ENCODE results near the gene H3-3A. TPM values are rescaled to one million over a fixed set of nuclear protein-coding genes. Genes with fewer than 3 reads are reported as not detected.

The H3-3A gene
- total and polyA plus RNA-seq, 2 of the 8 experiments (the other 6 are each of a cell fraction or from before 2014, with no cell fraction given), result 1,157 to 1,223 TPM

- H2BK120ac ChIP-seq (replicated peaks; ENCODE audit: low read depth, low read length), result no peak overlapping the region
- H2AFZ ChIP-seq (ENCODE audit: low read length), result no peak overlapping the region
- no peak overlapping the region for H3K56ac ChIP-seq (replicated peaks; ENCODE audit: insufficient read length, low read depth, low read length)
- CTCF ChIA-PET (ENCODE audit: partially characterized antibody), result interaction anchor here (0.8 to 5.8 kb wide), 9 partner anchors 11 to 59 kb away, joined by 3 to 53 read pairs (median 14); no protein-coding TSS in a partner anchor
- H3K23ac ChIP-seq (ENCODE audit: insufficient read length), result no peak overlapping the region
- H2BK5ac ChIP-seq (ENCODE audit: low read depth, low read length), result no peak overlapping the region
- H4K20me1 ChIP-seq (replicated peaks in 1 of 2; ENCODE audit: control insufficient read depth in 1 of 2, insufficient read depth in 2 of 2, low read length in 2 of 2), result peaks cover 30 to 46% of the 10 kb centered on the region in 2 experiments
- WGBS, 2 experiments (ENCODE audit: extremely low coverage in 1 of 2, insufficient coverage in 1 of 2, insufficient read length in 1 of 2, insufficient replicate concordance in 2 of 2, low coverage in 1 of 2, low lambda C conversion rate in 2 of 2, missing lambda C conversion rate in 1 of 2), result 86% methylated on average over 4 of the region's 4 CpGs; no CpG with 5 or more reads in 1 of the 2 experiments
- no peak overlapping the region for H4K5ac ChIP-seq (ENCODE audit: insufficient read length, low read depth, low read length)
- peak overlapping the region in 1 of 4 experiments; percentile 97; a peak in 3 of 8 replicates for H3K4me3 ChIP-seq (ENCODE audit: extremely low read depth in 1 of 4, insufficient read depth in 2 of 4, low read depth in 3 of 4, low read length in 4 of 4)
- DNase-seq (ENCODE audit: low read depth in 1 of 2, low spot score in 2 of 2) (no peak), FAIRE-seq (no peak)
- no peak overlapping the region for H3K27ac ChIP-seq (ENCODE audit: low read depth, low read length)
- H3K23me2 ChIP-seq (ENCODE audit: low read depth, low read length), result peaks cover 1% of the 10 kb centered on the region; the same call in 1 of the 2 replicates
- no peaks in the 10 kb centered on the region for H3K9me3 ChIP-seq (ENCODE audit: insufficient read depth in 2 of 2, low read depth in 1 of 2, low read length in 1 of 2)
- H2AK5ac ChIP-seq (ENCODE audit: low read depth, low read length), result no peak overlapping the region
- no peak overlapping the region for H3K4ac ChIP-seq (replicated peaks; ENCODE audit: insufficient read length, low read depth, low read length)
- POLR2A ChIA-PET (ENCODE audit: partially characterized antibody), result interaction anchor here (1.0 to 5.5 kb wide), 10 partner anchors 10 to 257 kb away, joined by 3 to 43 read pairs (median 6); no protein-coding TSS in a partner anchor
- no peak overlapping the region for H2BK15ac ChIP-seq (ENCODE audit: low read length)
- H3K4me2 ChIP-seq (ENCODE audit: insufficient read depth in 1 of 2, low read depth in 2 of 2, low read length in 2 of 2), result peak overlapping the region; percentile 50 to 63
- H3K79me1 ChIP-seq (ENCODE audit: low read depth, low read length), result peaks cover 2% of the 10 kb centered on the region; the same call in 1 of the 2 replicates
- no peaks in the 10 kb centered on the region for H3K27me3 ChIP-seq (replicated peaks in 1 of 4; ENCODE audit: control insufficient read depth in 3 of 4, extremely low read depth in 1 of 4, insufficient read depth in 3 of 4, low read length in 3 of 4)
- H3K14ac ChIP-seq (ENCODE audit: insufficient read length), result no peak overlapping the region
- peaks cover 36 to 81% of the 10 kb centered on the region in 2 experiments for H3K79me2 ChIP-seq (ENCODE audit: control insufficient read depth in 1 of 2, insufficient read depth in 2 of 2, low read length in 2 of 2)
- peaks cover 19 to 68% (median 48%) of the 10 kb centered on the region in 4 experiments for H3K36me3 ChIP-seq (ENCODE audit: control insufficient read depth in 2 of 4, insufficient read depth in 4 of 4, low read length in 3 of 4)
- H4K8ac ChIP-seq (ENCODE audit: extremely low read depth, insufficient read depth, low read length), result no peak overlapping the region
- H3K18ac ChIP-seq (ENCODE audit: extremely low read depth, low read length), result no peak overlapping the region
- H3K4me1 ChIP-seq (replicated peaks in 1 of 4; ENCODE audit: control insufficient read depth in 3 of 4, insufficient read depth in 4 of 4, low read length in 3 of 4), result peaks cover 0 to 9% (median 2%) of the 10 kb centered on the region in 4 experiments; a peak in 4 of 7 replicates
- no peak overlapping the region for H2BK12ac ChIP-seq (ENCODE audit: low read depth, low read length)
- no peak overlapping the region for H2BK20ac ChIP-seq (ENCODE audit: low read length)
- TF ChIP-seq POLR2A (IDR thresholded peaks at IDR 0.05; ENCODE audit: control extremely low read depth in 1 of 2, low read depth in 2 of 2, low read length in 2 of 2) (peak in 1 of 2 experiments; percentile 50; a peak in 1 of 3 replicates), TEAD4 (IDR thresholded peaks at IDR 0.05; ENCODE audit: low read depth, low read length) (no peak), RAD21 (IDR thresholded peaks at IDR 0.05 in 1 of 2, conservative IDR thresholded peaks at IDR 0.05 in 1 of 2; ENCODE audit: low read depth in 2 of 2, low read length in 2 of 2) (no peak)
- peak overlapping the region in 1 of 4 experiments; percentile 60; a peak in 1 of 7 replicates for H3K9ac ChIP-seq (replicated peaks in 1 of 4; ENCODE audit: extremely low read depth in 1 of 4, low read depth in 3 of 4, low read length in 3 of 4)
- no peak overlapping the region for H4K91ac ChIP-seq (replicated peaks; ENCODE audit: insufficient read length, low read length)
Observed at GRCh38 chr1:226066415-226067078, 4.0 kb downstream of the H3-3A start.

All from H1 (cell line).